MM.1S (cell line): ENCODE data around the gene SSNA1.

Experiments
- DNase-seq: peaks from one replicate; pipeline ENCODE4 v3.0.0-alpha.2; 2015
- H2AFZ ChIP-seq: fragments of 300-600 bp; sonication (generic); 2 replicates; pipeline ENCODE4 v1.6.0; 2016; ENCODE audit warnings: antibody characterized with exemption, low read length
- H3F3A ChIP-seq: fragments of 300-600 bp; sonication (generic); 2 replicates; pipeline ENCODE4 v1.6.1; 2016; ENCODE audit warnings: mild to moderate bottlenecking, antibody characterized with exemption, low read length, moderate library complexity, mixed read lengths; ENCODE audit not compliant: insufficient read depth
- H3K27ac ChIP-seq: fragments of 300-600 bp; sonication (generic); 2 replicates; pipeline ENCODE4 v1.5.1; 2016; ENCODE audit warnings: mild to moderate bottlenecking, low read length
- H3K27me3 ChIP-seq: fragments of 300-600 bp; sonication (generic); replicated peaks from 2 replicates; pipeline ENCODE4 v1.6.0; 2016; ENCODE audit warnings: low read length; ENCODE audit not compliant: insufficient read depth
- H3K36me3 ChIP-seq: fragments of 300-600 bp; sonication (generic); replicated peaks from 2 replicates; pipeline ENCODE4 v1.6.1; 2016; ENCODE audit warnings: mild to moderate bottlenecking, low read length, mixed read lengths; ENCODE audit not compliant: insufficient read depth
- H3K4me1 ChIP-seq: fragments of 300-600 bp; sonication (generic); 2 replicates; pipeline ENCODE4 v1.6.1; 2016; ENCODE audit warnings: low read length, mixed read lengths
- H3K4me2 ChIP-seq: fragments of 300-600 bp; sonication (generic); 2 replicates; pipeline ENCODE4 v1.6.0; 2016; ENCODE audit warnings: low read depth, low read length
- H3K4me3 ChIP-seq: fragments of 300-600 bp; sonication (generic); 2 replicates; pipeline ENCODE4 v1.5.1; 2016; ENCODE audit warnings: low read length, mixed read lengths
- H3K79me2 ChIP-seq: fragments of 300-600 bp; sonication (generic); 2 replicates; pipeline ENCODE4 v1.6.1; 2016; ENCODE audit warnings: mixed run types, low read length, mixed read lengths
- H3K9ac ChIP-seq: fragments of 300-600 bp; sonication (generic); 2 replicates; pipeline ENCODE4 v1.6.1; 2016; ENCODE audit warnings: low read length, mixed read lengths
- H3K9me2 ChIP-seq: fragments of 300-600 bp; sonication (generic); replicated peaks from 2 replicates; pipeline ENCODE4 v1.6.1; 2016; ENCODE audit warnings: mild to moderate bottlenecking, low read length, mixed read lengths; ENCODE audit not compliant: insufficient read depth
- H3K9me3 ChIP-seq: fragments of 300-600 bp; sonication (generic); replicated peaks from 2 replicates; pipeline ENCODE4 v1.6.1; 2016; ENCODE audit warnings: mild to moderate bottlenecking, low read length, mixed read lengths; ENCODE audit not compliant: insufficient read depth
- H4K20me1 ChIP-seq: fragments of 300-600 bp; sonication (generic); 2 replicates; pipeline ENCODE4 v1.6.1; 2016; ENCODE audit warnings: mild to moderate bottlenecking, low read length, moderate library complexity, mixed read lengths; ENCODE audit not compliant: insufficient read depth
- CTCF ChIP-seq: fragments of 300-600 bp; sonication (generic); IDR thresholded peaks from 2 replicates; pipeline ENCODE4 v1.5.1; 2016; ENCODE audit warnings: antibody characterized with exemption, low read length, mixed read lengths
- EZH2 ChIP-seq: fragments of 300-600 bp; sonication (generic); optimal IDR thresholded peaks from 2 replicates; pipeline ENCODE3; 2017; ENCODE audit warnings: low read depth, mild to moderate bottlenecking, antibody characterized with exemption, low read length, mixed read lengths
- EZH2phosphoT487 ChIP-seq: fragments of 300-600 bp; sonication (generic); IDR thresholded peaks from 2 replicates; pipeline ENCODE4 v1.6.1; 2018; ENCODE audit warnings: antibody characterized with exemption, low read length

SSNA1 gene

GRCh38 chr9:137193771-137194170 is 5.3 kb downstream of the SSNA1 start:
- H3K9me2 ChIP-seq: no peaks in the 10 kb centered on the region
- DNase-seq: no peak
- H3K4me3 ChIP-seq: no peak overlapping the region
- TF ChIP-seq CTCF: no peak
- no peak for TF ChIP-seq EZH2phosphoT487
- TF ChIP-seq EZH2: no peak
- peaks cover 22% of the 10 kb centered on the region for H3K79me2 ChIP-seq
- no peaks in the 10 kb centered on the region for H3K9me3 ChIP-seq
- no peak overlapping the region for H2AFZ ChIP-seq
- no peak overlapping the region for H3K4me2 ChIP-seq
- H3K9ac ChIP-seq: no peak overlapping the region
- peaks cover 6% of the 10 kb centered on the region for H3K4me1 ChIP-seq
- H3F3A ChIP-seq: peaks cover 17% of the 10 kb centered on the region
- H3K36me3 ChIP-seq: no peaks in the 10 kb centered on the region
- H3K27ac ChIP-seq: no peak overlapping the region
- H4K20me1 ChIP-seq: no peaks in the 10 kb centered on the region
- H3K27me3 ChIP-seq: no peaks in the 10 kb centered on the region

- H3K4me1 ChIP-seq: peaks cover 6% of the 10 kb centered on the region
- H3K36me3 ChIP-seq: no peaks in the 10 kb centered on the region
- peaks cover 21% of the 10 kb centered on the region for H3K79me2 ChIP-seq
- no peak overlapping the region for H3K4me3 ChIP-seq
- H3K27ac ChIP-seq: no peak overlapping the region
- no peak overlapping the region for H3K9ac ChIP-seq
- no peaks in the 10 kb centered on the region for H4K20me1 ChIP-seq
- TF ChIP-seq EZH2: no peak
- H3K9me2 ChIP-seq: no peaks in the 10 kb centered on the region
- no peak overlapping the region for H3K4me2 ChIP-seq
- DNase-seq: no peak
- peaks cover 11% of the 10 kb centered on the region for H3F3A ChIP-seq
- no peaks in the 10 kb centered on the region for H3K27me3 ChIP-seq
- H2AFZ ChIP-seq: no peak overlapping the region
- H3K9me3 ChIP-seq: no peaks in the 10 kb centered on the region
Measured at GRCh38 chr9:137194388-137194787, 5.9 kb downstream of the SSNA1 start.

GRCh38 chr9:137194909-137195308 is 6.4 kb downstream of the SSNA1 start:
- Histone ChIP-seq H3K27me3 (no peaks in the 10 kb centered on the region), H3K9ac (no peak overlapping the region), H3F3A (peaks cover 6% of the 10 kb centered on the region), H3K4me2 (no peak overlapping the region), H3K36me3 (no peaks in the 10 kb centered on the region), H4K20me1 (no peaks in the 10 kb centered on the region), H3K27ac (no peak overlapping the region), H3K4me3 (no peak overlapping the region), H3K9me2 (no peaks in the 10 kb centered on the region), H2AFZ (no peak overlapping the region), H3K79me2 (peaks cover 19% of the 10 kb centered on the region), H3K4me1 (peaks cover 3% of the 10 kb centered on the region), H3K9me3 (no peaks in the 10 kb centered on the region)
- DNase-seq: no peak
- TF ChIP-seq EZH2phosphoT487: no peak
- no peak for TF ChIP-seq EZH2
- no peak for TF ChIP-seq CTCF

- H3K9ac ChIP-seq: no peak overlapping the region
- H3K4me1 ChIP-seq: no peaks in the 10 kb centered on the region
- no peaks in the 10 kb centered on the region for H3K9me2 ChIP-seq
- H3K27ac ChIP-seq: no peak overlapping the region
- H3F3A ChIP-seq: 0 out of 2 replicates have a peak, but pooled peaks cover 4% of the 10 kb centered on the region
- H3K4me2 ChIP-seq: no peak overlapping the region
- no peaks in the 10 kb centered on the region for H4K20me1 ChIP-seq
- H3K9me3 ChIP-seq: no peaks in the 10 kb centered on the region
- no peaks in the 10 kb centered on the region for H3K27me3 ChIP-seq
- H2AFZ ChIP-seq: no peak overlapping the region
- H3K36me3 ChIP-seq: no peaks in the 10 kb centered on the region
- no peak for DNase-seq
- TF ChIP-seq EZH2phosphoT487 (no peak), EZH2 (no peak), CTCF (no peak)
- H3K79me2 ChIP-seq: peaks cover 11% of the 10 kb centered on the region
- no peak overlapping the region for H3K4me3 ChIP-seq
Measured at GRCh38 chr9:137195525-137196220, 7.2 kb downstream of the SSNA1 start.
